DND-41 (cell line): ENCODE measurements around the gene GAST.

ENCODE experiments used
- CTCF ChIP-seq: IDR thresholded peaks from 2 replicates; pipeline ENCODE4 v1.5.1; 2012; ENCODE audit warnings: borderline replicate concordance, low read length, moderate library complexity, mild to moderate bottlenecking; ENCODE audit not compliant: poor library complexity, severe bottlenecking; ENCODE audit errors: extremely low read depth
- EZH2 ChIP-seq: IDR thresholded peaks from 3 replicates; pipeline ENCODE4 v1.6.1; 2012; ENCODE audit warnings: borderline replicate concordance, low read depth, mild to moderate bottlenecking, moderate library complexity, low read length, inconsistent platforms; ENCODE audit not compliant: severe bottlenecking

- no peak for TF ChIP-seq CTCF
- no peak for TF ChIP-seq EZH2
These were observed 11.8 kb downstream of the GAST start for GRCh38 chr17:41723801-41724475.
